Colonic mucosa (tissue), 4 donors: ENCODE results near the gene MVK. TPM values are rescaled to one million over a fixed set of nuclear protein-coding genes. Genes with fewer than 3 reads are reported as not detected.

Experiments
- DNase-seq: peaks from one replicate; pipeline ENCODE4 v3.0.0-alpha.2; 2020
- H3K27ac ChIP-seq: fragments of 200-600 bp; one replicate; pipeline ENCODE4 v1.8.0; 2021
- H3K27me3 ChIP-seq: fragments of 200-600 bp; one replicate; pipeline ENCODE4 v1.8.0; 2021
- H3K36me3 ChIP-seq: fragments of 200-600 bp; one replicate; pipeline ENCODE4 v1.8.0; 2021
- H3K4me1 ChIP-seq: fragments of 200-600 bp; one replicate; pipeline ENCODE4 v1.8.0; 2021; ENCODE audit warnings: mild to moderate bottlenecking
- H3K4me3 ChIP-seq: fragments of 200-600 bp; one replicate; pipeline ENCODE4 v1.8.0; 2021
- H3K9ac ChIP-seq, 2 donors: one replicate each; pipeline ENCODE4 v1.7.0; 2013; ENCODE audit warnings: control low read depth in 2 of 2, low read depth in 2 of 2, low read length in 2 of 2
- H3K9me3 ChIP-seq: fragments of 200-600 bp; one replicate; pipeline ENCODE4 v1.8.0; 2021
- CTCF ChIP-seq: fragments of 200-600 bp; IDR thresholded peaks from one replicate; pipeline ENCODE4 v1.8.0; 2022; ENCODE audit warnings: antibody characterized with exemption, mild to moderate bottlenecking
- intact Hi-C: fragments of 100-400 bp; cut with DNase I; formaldehyde crosslinking; loops from one replicate; pipeline ENCODE4 v1.14.1; 2022
- total RNA-seq, 2 donors: library from RNA; stranded (reverse); fragmentation: NEBNext Ultra II Directional in 1 of 2; extraction: Animal tissue kit (Norgen Biotek cat#: 25700) in 1 of 2; gene quantifications; one replicate each; pipeline ENCODE4 v1.2.1, GENCODE V29; 2021
- donor health status: healthy.
- donor health status: DM: no; HTN: no; CAD: no.
- donor health status: DM: no; HTN: no; CAD: no.

The MVK gene
- total RNA-seq, 2 donors from 2014 or later, result 29.6 to 38.9 TPM

GRCh38 chr12:109545826-109546225 lies 27.8 kb upstream of the MVK start:
- intact Hi-C loops, result no loop called here
- no peak overlapping the region for H3K9ac ChIP-seq

DNA sequence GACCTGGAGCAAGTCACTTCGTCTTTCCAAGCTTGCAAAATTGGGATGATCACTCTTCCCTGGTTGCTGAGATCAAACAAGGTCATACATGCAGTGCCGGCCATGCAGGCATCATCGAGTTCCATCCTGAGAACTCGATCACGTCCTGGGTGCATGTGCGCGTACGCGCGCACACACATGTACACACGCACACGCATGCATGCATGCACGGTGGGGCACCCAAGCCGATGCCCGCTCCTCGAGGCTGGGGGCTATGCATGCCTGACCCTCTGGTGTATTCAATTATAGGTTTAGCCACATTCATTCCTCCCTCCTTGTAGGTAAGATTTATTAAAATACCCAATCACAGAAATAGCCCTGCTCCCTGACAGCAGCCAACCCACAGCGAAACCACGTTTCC lies 26.3 kb upstream of the MVK start:
- H3K4me1 ChIP-seq, result no peaks in the 10 kb centered on the region
- no peak for DNase-seq
- TF ChIP-seq CTCF, result no peak
- no peaks in the 10 kb centered on the region for H3K36me3 ChIP-seq
- no peak overlapping the region for H3K27ac ChIP-seq
- H3K9me3 ChIP-seq, result no peaks in the 10 kb centered on the region
- intact Hi-C loops, result no loop called here
- no peaks in the 10 kb centered on the region for H3K27me3 ChIP-seq
- H3K4me3 ChIP-seq, result no peak overlapping the region
- H3K9ac ChIP-seq, result no peak overlapping the region

More at GRCh38 chr12:109545826-109546225, 27.8 kb upstream of the MVK start:
- H3K27ac ChIP-seq, result no peak overlapping the region
- H3K27me3 ChIP-seq, result no peaks in the 10 kb centered on the region
- DNase-seq, result no peak
- no peaks in the 10 kb centered on the region for H3K4me1 ChIP-seq
- H3K36me3 ChIP-seq, result no peaks in the 10 kb centered on the region
- TF ChIP-seq CTCF, result no peak
- H3K4me3 ChIP-seq, result no peak overlapping the region
- no peaks in the 10 kb centered on the region for H3K9me3 ChIP-seq

GRCh38 chr12:109548258-109548657 lies 25.3 kb upstream of the MVK start:
- Histone ChIP-seq H3K27me3 (peaks cover 4% of the 10 kb centered on the region), H3K9me3 (no peaks in the 10 kb centered on the region), H3K27ac (no peak overlapping the region), H3K4me3 (no peak overlapping the region), H3K36me3 (no peaks in the 10 kb centered on the region), H3K9ac (no peak overlapping the region), H3K4me1 (no peaks in the 10 kb centered on the region)
- DNase-seq, result no peak
- TF ChIP-seq CTCF, result no peak
- intact Hi-C loops, result no loop called here

- DNase-seq, result no peak
- peaks cover 9% of the 10 kb centered on the region for H3K27me3 ChIP-seq
These were observed 23.9 kb upstream of the MVK start for GRCh38 chr12:109549613-109550270.

DNA sequence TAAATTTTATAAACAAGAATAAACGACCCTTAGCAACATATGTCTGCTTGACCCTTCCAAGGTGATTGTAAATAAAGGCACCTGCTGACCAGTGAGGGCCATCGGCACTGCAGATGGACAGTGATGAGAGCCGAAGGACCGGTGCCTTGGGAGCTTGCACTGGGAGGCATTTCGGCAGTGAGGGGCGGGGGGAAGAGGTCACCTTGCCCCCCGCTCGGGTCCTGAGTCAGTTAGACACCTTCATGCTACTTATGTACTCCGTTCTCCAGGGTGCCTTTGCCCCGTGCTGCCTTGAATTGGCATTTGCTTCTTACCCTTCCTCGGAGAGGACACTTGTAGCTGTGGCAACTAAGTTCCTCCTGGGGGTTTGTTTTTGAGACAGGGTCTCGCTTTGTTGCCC lies 23.3 kb upstream of the MVK start:
- Histone ChIP-seq H3K36me3 (no peaks in the 10 kb centered on the region), H3K4me3 (no peak overlapping the region), H3K27me3 (peaks cover 9% of the 10 kb centered on the region), H3K27ac (no peak overlapping the region), H3K9ac (no peak overlapping the region), H3K9me3 (no peaks in the 10 kb centered on the region), H3K4me1 (no peaks in the 10 kb centered on the region)
- no peak for DNase-seq
- TF ChIP-seq CTCF, result no peak
- intact Hi-C loops, result no loop called here

More at GRCh38 chr12:109549613-109550270, 23.9 kb upstream of the MVK start:
- Histone ChIP-seq H3K4me1 (no peaks in the 10 kb centered on the region), H3K36me3 (no peaks in the 10 kb centered on the region), H3K4me3 (no peak overlapping the region), H3K9ac (no peak overlapping the region), H3K27ac (no peak overlapping the region), H3K9me3 (no peaks in the 10 kb centered on the region)
- no peak for TF ChIP-seq CTCF
- intact Hi-C loops, result no loop called here
